ENCODE measurements around the gene SLC12A3.

- no peak for TF ChIP-seq USF2 (CRISPR knock-in tag; IDR thresholded peaks at IDR 0.05)
- TF ChIP-seq CREB1 (CRISPR knock-in tag; IDR thresholded peaks at IDR 0.05), result no peak
- TF ChIP-seq PRDM15 (CRISPR knock-in tag; IDR thresholded peaks at IDR 0.05), result no peak
- TF ChIP-seq ZNF317 (CRISPR knock-in tag; IDR thresholded peaks at IDR 0.05; ENCODE audit: borderline replicate concordance, low read depth), result no peak
- no peak for TF ChIP-seq SMAD3 (CRISPR knock-in tag; IDR thresholded peaks at IDR 0.05; ENCODE audit: borderline replicate concordance)
- TF ChIP-seq NR3C1 (CRISPR knock-in tag; conservative IDR thresholded peaks at IDR 0.05; ENCODE audit: low read depth), result no peak
- no peak for TF ChIP-seq NR2C2 (CRISPR knock-in tag; IDR thresholded peaks at IDR 0.05)
- TF ChIP-seq PRRX2 (CRISPR knock-in tag; IDR thresholded peaks at IDR 0.05), result no peak
- TF ChIP-seq JUN (CRISPR knock-in tag; IDR thresholded peaks at IDR 0.05), result no peak
- no peak for TF ChIP-seq CTCF (IDR thresholded peaks at IDR 0.05)
- TF ChIP-seq ZMAT4 (CRISPR knock-in tag; IDR thresholded peaks at IDR 0.05), result no peak
- no peak for TF ChIP-seq TEAD4 (CRISPR knock-in tag; IDR thresholded peaks at IDR 0.05)
- TF ChIP-seq NR1H2 (CRISPR knock-in tag; IDR thresholded peaks at IDR 0.05), result no peak
Measured at GRCh38 chr16:56817056-56817455, 48.0 kb upstream of the SLC12A3 start.

All from WTC11 (cell line).